ENCODE measurements around the gene OBSCN. TPM values are rescaled to one million over a fixed set of nuclear protein-coding genes. Genes with fewer than 3 reads are reported as not detected.
A peak's percentile ranks its signal among the peaks of the same experiment; 100 is the strongest.

The OBSCN gene
- total RNA-seq, 2 donors from 2014 or later = 14.5 to 34.9 TPM

DNA sequence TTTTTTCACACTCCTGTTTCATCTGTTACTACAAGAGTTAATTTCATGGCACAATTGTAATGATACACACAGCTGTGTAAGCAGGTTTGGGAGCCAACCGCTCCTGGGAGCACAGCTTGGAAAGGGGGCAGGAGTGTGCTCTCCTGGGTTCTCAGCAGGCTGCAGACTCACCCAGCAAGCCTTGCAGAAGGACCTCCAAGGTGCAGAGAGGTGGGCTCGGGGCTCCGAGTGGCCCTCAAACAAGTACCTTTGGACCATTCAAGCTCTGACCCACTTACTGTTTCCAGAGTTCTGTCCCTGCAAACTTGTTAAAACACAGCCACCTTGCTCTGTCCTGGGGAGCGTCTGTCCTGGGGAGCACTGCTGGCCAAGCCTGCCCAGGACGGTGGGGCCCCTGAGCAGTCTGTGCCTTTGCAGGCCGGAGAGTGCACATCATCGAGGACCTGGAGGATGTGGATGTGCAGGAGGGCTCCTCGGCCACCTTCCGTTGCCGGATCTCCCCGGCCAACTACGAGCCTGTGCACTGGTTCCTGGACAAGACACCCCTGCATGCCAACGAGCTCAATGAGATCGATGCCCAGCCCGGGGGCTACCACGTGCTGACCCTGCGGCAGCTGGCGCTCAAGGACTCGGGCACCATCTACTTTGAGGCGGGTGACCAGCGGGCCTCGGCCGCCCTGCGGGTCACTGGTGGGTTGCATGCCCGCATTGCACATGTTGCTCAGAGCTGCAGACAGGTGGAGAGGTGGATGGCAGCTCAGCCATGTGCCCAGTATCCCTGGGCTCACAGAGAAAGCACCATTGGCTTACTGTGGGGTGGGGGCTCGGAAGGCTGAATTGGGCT lies 78.0 kb downstream of the OBSCN start:
- ATAC-seq (no peak), DNase-seq (peak in 3 of 4 donors; percentile 5 to 7 (median 5))
- intact Hi-C loops (cut with DNase I) = no loop called here
- no peak overlapping the region for H3K27ac ChIP-seq
- H3K9me3 ChIP-seq = no peaks in the 10 kb centered on the region
- no peaks in the 10 kb centered on the region for H3K4me1 ChIP-seq
- no peaks in the 10 kb centered on the region for H3K27me3 ChIP-seq
- H3K36me3 ChIP-seq (replicated peaks in 1 of 2; ENCODE audit: insufficient read depth in 1 of 2, low read depth in 2 of 2) = no peaks in the 10 kb centered on the region
- H3K4me3 ChIP-seq = no peak overlapping the region
- TF ChIP-seq CTCF (IDR thresholded peaks at IDR 0.05) (no peak), POLR2A (IDR thresholded peaks at IDR 0.05) (no peak)
- 85 to 90% methylated on average over 3 to 19 of the region's 26 CpGs for WGBS, 2 donors

GRCh38 chr1:228286505-228287417 lies 78.9 kb downstream of the OBSCN start:
- Histone ChIP-seq H3K27ac (no peak overlapping the region), H3K36me3 (replicated peaks in 1 of 2; ENCODE audit: insufficient read depth in 1 of 2, low read depth in 2 of 2) (no peaks in the 10 kb centered on the region), H3K4me3 (no peak overlapping the region), H3K4me1 (no peaks in the 10 kb centered on the region), H3K27me3 (no peaks in the 10 kb centered on the region), H3K9me3 (no peaks in the 10 kb centered on the region)
- TF ChIP-seq POLR2A (IDR thresholded peaks at IDR 0.05) (no peak), CTCF (IDR thresholded peaks at IDR 0.05) (no peak)
- ATAC-seq (no peak), DNase-seq (peak in 3 of 4 donors; percentile 2 to 9 (median 4))
- WGBS, 2 donors = 86 to 89% methylated on average over 11 to 21 of the region's 28 CpGs
- intact Hi-C loops (cut with DNase I) = no loop called here

- Histone ChIP-seq H3K36me3 (replicated peaks in 1 of 2; ENCODE audit: insufficient read depth in 1 of 2, low read depth in 2 of 2) (no peaks in the 10 kb centered on the region), H3K27ac (no peak overlapping the region), H3K27me3 (no peaks in the 10 kb centered on the region), H3K4me1 (no peaks in the 10 kb centered on the region), H3K9me3 (no peaks in the 10 kb centered on the region), H3K4me3 (no peak overlapping the region)
- ATAC-seq (no peak), DNase-seq (peak in 2 of 4 donors; percentile 2 to 7)
- 86 to 88% methylated on average over 27 to 32 of the region's 32 CpGs for WGBS, 2 donors
- TF ChIP-seq CTCF (IDR thresholded peaks at IDR 0.05) (no peak), POLR2A (IDR thresholded peaks at IDR 0.05) (no peak)
- intact Hi-C loops (cut with DNase I) = no loop called here
Measured at GRCh38 chr1:228287541-228288425, 79.9 kb downstream of the OBSCN start.

DNA sequence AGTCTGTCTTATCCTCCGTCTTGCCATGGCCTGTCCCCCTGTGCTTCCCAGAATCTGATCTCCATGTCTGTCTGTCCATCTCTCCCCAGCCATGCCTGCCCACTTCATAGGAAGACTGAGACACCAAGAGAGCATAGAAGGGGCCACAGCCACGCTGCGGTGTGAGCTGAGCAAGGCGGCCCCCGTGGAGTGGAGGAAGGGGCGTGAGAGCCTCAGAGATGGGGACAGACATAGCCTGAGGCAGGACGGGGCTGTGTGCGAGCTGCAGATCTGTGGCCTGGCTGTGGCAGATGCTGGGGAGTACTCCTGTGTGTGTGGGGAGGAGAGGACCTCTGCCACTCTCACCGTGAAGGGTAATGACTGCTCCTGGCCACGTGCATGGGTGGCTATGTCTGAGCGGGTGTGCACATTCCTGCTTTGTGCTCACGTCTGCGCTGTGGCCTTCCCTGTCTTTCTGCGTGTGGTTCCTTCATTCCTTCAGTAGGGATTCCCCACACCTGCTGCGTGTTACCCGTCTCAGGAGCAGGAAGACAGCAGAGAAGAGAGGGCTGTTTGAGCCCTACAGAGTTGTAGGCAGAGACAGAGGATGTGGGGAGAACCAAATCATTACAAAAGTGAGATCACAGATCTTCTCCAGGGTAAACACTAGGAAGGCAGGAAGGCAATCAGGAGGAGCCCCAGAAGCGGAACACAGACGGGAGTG lies 80.8 kb downstream of the OBSCN start:
- Histone ChIP-seq H3K4me3 (no peak overlapping the region), H3K27ac (no peak overlapping the region), H3K9me3 (no peaks in the 10 kb centered on the region), H3K27me3 (no peaks in the 10 kb centered on the region), H3K36me3 (replicated peaks in 1 of 2; ENCODE audit: insufficient read depth in 1 of 2, low read depth in 2 of 2) (no peaks in the 10 kb centered on the region), H3K4me1 (no peaks in the 10 kb centered on the region)
- 77 to 80% methylated on average over 18 of the region's 18 CpGs for WGBS, 2 donors
- DNase-seq (peak in 2 of 4 donors; percentile 2 to 6), ATAC-seq (no peak)
- intact Hi-C loops (cut with DNase I) = no loop called here
- no peak for TF ChIP-seq CTCF (IDR thresholded peaks at IDR 0.05)
- TF ChIP-seq POLR2A (IDR thresholded peaks at IDR 0.05) = no peak
